Measurements from ENCODE around the gene SLC6A20. TPM values are rescaled to one million over a fixed set of nuclear protein-coding genes. Genes with fewer than 3 reads are reported as not detected.
A peak's percentile ranks its signal among the peaks of the same experiment; 100 is the strongest.
"Not testable (repeated sequence)": the region's sequence is repeated elsewhere in the genome, so short reads cannot be mapped to it uniquely, and the experiment has no call there.

Gene SLC6A20
- polyA plus RNA-seq, 1 experiment = not detected

DNA sequence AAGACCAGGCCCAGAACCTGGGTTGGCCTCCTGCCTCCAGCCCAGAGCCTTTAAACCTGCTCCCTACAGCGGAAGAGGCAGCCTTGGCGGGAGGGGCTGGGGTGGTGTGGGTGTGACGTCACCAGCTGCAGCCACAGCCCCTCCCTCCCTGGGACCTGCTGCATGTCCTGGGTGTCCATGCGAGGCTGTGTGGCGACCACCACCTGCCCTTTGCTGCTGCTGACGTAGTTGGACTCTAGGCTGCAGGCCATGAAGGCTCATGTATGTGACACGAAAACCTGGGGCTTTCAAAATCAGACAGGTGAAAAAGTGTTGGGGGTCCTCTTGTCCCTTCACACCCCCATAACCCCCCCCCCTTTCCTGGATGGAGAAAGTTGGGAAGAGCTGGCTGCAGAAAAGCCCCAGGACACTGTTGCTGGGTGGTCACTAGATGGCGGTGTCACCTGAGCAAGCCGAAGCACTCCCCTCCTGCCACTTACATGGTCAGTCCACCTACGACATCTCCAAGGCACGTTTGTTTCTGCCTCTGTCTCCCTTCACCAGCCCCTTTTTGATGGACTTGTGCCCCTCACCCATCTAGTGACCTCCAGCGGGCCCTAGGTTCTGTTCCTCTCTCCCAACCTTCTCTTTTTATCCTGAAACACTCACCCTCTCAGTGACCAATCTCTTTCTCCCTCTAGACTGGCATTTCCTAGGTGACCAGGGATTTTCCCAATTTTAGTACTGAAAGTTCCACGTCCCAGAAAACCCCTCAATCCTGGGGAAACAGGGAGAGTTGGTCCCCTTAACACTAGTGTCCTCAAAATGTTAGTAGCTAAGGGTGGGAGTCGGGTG is 35.2 kb downstream of the SLC6A20 start:
- ChIA-PET POLR2A (interaction anchor here (0.6 kb wide), 1 partner anchor 210 kb away, joined by 12 read pairs; no protein-coding TSS in a partner anchor), CTCF (interaction anchor here (0.7 to 6.2 kb wide), 18 partner anchors 10 to 318 kb away, joined by 3 to 92 read pairs (median 6); no protein-coding TSS in a partner anchor)

DNA sequence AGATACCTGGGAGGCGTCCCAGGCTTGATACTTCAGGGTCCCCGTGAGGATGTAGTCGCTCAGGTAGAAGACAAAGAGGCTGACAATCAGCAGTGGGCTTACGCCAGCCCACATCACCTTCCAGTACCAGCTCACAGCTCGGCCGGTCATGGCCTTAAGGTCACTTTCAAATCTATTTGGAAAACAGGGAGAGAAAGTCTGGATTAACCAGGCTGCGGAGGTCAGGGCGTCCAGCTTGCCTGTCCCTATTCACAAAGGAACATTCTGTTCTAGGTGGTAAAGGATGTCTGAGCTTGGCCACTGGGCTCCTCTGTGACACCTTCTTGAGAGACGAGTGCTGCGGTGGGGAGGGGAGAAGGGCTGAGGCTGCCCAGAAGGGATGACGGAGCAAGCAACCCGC is 36.5 kb downstream of the SLC6A20 start:
- CTCF ChIA-PET = interaction anchor here (2.0 to 6.2 kb wide), 6 partner anchors 8 to 319 kb away, joined by 6 to 92 read pairs (median 42); no protein-coding TSS in a partner anchor
- Histone ChIP-seq H3K36me3 (ENCODE audit: control insufficient read depth, insufficient read depth, low read length) (no peaks in the 10 kb centered on the region), H3K4me3 (ENCODE audit: low read depth, low read length) (no peak overlapping the region), H3K27me3 (ENCODE audit: control insufficient read depth, insufficient read depth, low read length) (peaks cover 9% of the 10 kb centered on the region)
- no peak for DNase-seq (ENCODE audit: low read depth)
- TF ChIP-seq, protein P1, sequence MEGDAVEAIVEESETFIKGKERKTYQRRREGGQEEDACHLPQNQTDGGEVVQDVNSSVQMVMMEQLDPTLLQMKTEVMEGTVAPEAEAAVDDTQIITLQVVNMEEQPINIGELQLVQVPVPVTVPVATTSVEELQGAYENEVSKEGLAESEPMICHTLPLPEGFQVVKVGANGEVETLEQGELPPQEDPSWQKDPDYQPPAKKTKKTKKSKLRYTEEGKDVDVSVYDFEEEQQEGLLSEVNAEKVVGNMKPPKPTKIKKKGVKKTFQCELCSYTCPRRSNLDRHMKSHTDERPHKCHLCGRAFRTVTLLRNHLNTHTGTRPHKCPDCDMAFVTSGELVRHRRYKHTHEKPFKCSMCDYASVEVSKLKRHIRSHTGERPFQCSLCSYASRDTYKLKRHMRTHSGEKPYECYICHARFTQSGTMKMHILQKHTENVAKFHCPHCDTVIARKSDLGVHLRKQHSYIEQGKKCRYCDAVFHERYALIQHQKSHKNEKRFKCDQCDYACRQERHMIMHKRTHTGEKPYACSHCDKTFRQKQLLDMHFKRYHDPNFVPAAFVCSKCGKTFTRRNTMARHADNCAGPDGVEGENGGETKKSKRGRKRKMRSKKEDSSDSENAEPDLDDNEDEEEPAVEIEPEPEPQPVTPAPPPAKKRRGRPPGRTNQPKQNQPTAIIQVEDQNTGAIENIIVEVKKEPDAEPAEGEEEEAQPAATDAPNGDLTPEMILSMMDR (IDR thresholded peaks at IDR 0.05; ENCODE audit: insufficient read depth, low read depth, low read length) = no peak
- POLR2A ChIA-PET = no interaction called here

More for the DNA sequence above, 35.2 kb downstream of the SLC6A20 start:
- no peak overlapping the region for H3K4me3 ChIP-seq (ENCODE audit: low read depth, low read length)
- peaks cover 9% of the 10 kb centered on the region for H3K27me3 ChIP-seq (ENCODE audit: control insufficient read depth, insufficient read depth, low read length)
- DNase-seq (ENCODE audit: low read depth) = peak; percentile 3
- TF ChIP-seq, protein P1 (IDR thresholded peaks at IDR 0.05; ENCODE audit: insufficient read depth, low read depth, low read length) = peak; percentile 88
- H3K36me3 ChIP-seq (ENCODE audit: control insufficient read depth, insufficient read depth, low read length) = no peaks in the 10 kb centered on the region

DNA sequence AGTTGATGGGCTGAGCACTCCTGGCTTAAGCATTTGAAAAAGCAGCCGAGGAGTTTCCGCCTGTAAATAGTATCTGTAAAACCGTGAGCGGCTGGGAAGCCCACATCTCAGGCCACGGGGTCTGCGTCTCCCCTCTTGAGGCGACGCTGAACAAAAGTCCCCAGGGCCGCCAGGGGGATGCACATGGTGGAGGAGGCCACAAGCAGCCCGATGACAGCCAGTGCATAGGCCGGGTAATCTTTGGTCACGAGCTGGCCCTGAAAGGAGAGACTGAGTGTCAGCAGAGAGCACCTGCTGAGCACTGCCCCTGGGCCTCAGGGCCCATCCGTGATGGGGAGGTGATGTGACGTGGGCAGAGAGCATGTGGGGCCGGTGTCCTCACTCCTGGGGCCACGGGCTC is 37.5 kb downstream of the SLC6A20 start:
- no peak for DNase-seq (ENCODE audit: low read depth)
- TF ChIP-seq, protein P1 (IDR thresholded peaks at IDR 0.05; ENCODE audit: insufficient read depth, low read depth, low read length) = no peak
- POLR2A ChIA-PET = no interaction called here

DNA sequence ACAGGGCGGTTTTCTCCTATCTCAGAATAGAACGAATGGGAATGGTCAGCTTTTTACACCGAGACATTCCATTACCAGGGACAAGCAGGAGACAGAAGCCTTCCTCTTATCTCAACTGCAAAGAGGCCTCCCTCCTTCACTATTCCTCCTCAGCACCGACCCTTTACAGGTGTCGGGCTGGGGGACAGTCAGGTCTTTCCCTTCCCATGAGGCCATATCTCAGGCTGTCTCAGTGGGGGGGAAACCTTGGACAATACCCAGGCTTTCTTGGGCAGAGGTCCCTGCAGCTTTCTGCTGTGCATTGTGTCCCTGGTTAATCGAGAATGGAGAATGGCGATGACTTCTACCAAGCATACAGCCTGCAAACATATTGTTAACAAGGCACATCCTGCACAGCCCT is 39.2 kb downstream of the SLC6A20 start:
- CTCF ChIA-PET = interaction anchor here (1.3 kb wide), 1 partner anchor 172 kb away, joined by 3 read pairs; no protein-coding TSS in a partner anchor
- H3K27me3 ChIP-seq (ENCODE audit: control insufficient read depth, insufficient read depth, low read length); DNase-seq (ENCODE audit: low read depth); H3K4me3 ChIP-seq (ENCODE audit: low read depth, low read length); H3K36me3 ChIP-seq (ENCODE audit: control insufficient read depth, insufficient read depth, low read length); POLR2A ChIA-PET: not testable (repeated sequence)

More for the DNA sequence above, 37.5 kb downstream of the SLC6A20 start:
- Histone ChIP-seq H3K4me3 (ENCODE audit: low read depth, low read length) (no peak overlapping the region), H3K36me3 (ENCODE audit: control insufficient read depth, insufficient read depth, low read length) (no peaks in the 10 kb centered on the region), H3K27me3 (ENCODE audit: control insufficient read depth, insufficient read depth, low read length) (peaks cover 9% of the 10 kb centered on the region)
- CTCF ChIA-PET = interaction anchor here (0.8 to 6.2 kb wide), 6 partner anchors 8 to 320 kb away, joined by 3 to 92 read pairs (median 42); no protein-coding TSS in a partner anchor

DNA sequence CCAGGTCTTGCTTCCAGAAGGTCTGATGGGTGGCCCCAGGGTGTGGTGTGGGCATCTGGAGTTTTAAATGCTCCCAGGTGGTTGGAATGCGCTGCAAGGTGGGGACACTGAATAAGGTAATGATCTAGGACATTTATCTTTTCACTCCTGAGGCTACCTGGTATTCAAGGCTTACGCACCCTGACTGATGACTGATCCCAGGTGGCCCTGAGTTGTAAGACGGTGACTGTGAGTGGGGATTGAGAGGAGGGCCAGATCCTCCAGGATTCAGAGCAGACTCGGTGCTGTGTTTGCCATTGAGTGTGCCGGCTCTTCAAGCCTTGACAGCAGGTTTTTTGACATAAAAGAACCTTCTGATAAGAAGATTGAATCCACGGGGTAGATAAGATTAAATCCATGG is 40.3 kb downstream of the SLC6A20 start:
- TF ChIP-seq, protein P1 (IDR thresholded peaks at IDR 0.05; ENCODE audit: insufficient read depth, low read depth, low read length) = no peak
- peaks cover 4% of the 10 kb centered on the region; the same call in 1 of the 2 replicates for H3K27me3 ChIP-seq (ENCODE audit: control insufficient read depth, insufficient read depth, low read length)
- DNase-seq (ENCODE audit: low read depth) = no peak
- no peaks in the 10 kb centered on the region for H3K36me3 ChIP-seq (ENCODE audit: control insufficient read depth, insufficient read depth, low read length)
- no peak overlapping the region for H3K4me3 ChIP-seq (ENCODE audit: low read depth, low read length)
- ChIA-PET POLR2A (no interaction called here), CTCF (interaction anchor here (1.3 kb wide), 1 partner anchor 173 kb away, joined by 4 read pairs; no protein-coding TSS in a partner anchor)
